Transverse colon (tissue), 3 donors: ENCODE measurements around the gene KRT3.

Experiments
- CTCF ChIP-seq, 5 experiments: fragments of 200-600 bp in 3 of 5; fragments of 450-650 bp in 2 of 5; sonication (generic) in 3 of 5; IDR thresholded peaks; 1 replicate in 2 of 5; 2 replicates in 3 of 5; pipeline ENCODE4 v1.5.1; 2016 to 2017; ENCODE audit warnings: antibody characterized with exemption in 5 of 5, inconsistent platforms in 3 of 5, mild to moderate bottlenecking in 2 of 5, moderate library complexity in 1 of 5
- POLR2A ChIP-seq: fragments of 450-650 bp; IDR thresholded peaks from one replicate; pipeline ENCODE4 v1.6.1; 2016; ENCODE audit warnings: antibody characterized with exemption, mild to moderate bottlenecking, moderate library complexity

- TF ChIP-seq POLR2A = no peak
- no peak for TF ChIP-seq CTCF (IDR thresholded peaks at IDR 0.05)
Measured at GRCh38 chr12:52791271-52792184, 4.4 kb downstream of the KRT3 start.
